Astrocyte of the spinal cord (primary cell): Measurements from ENCODE around the gene DNM3.

ENCODE experiments used
- DNase-seq: peaks from one replicate; pipeline ENCODE4 v3.0.0; 2011; ENCODE audit warnings: low read depth, low spot score
- H3K4me3 ChIP-seq: 2 replicates; pipeline ENCODE4 v1.5.1; 2011; ENCODE audit warnings: low read depth, mild to moderate bottlenecking, low read length, moderate library complexity
- in situ Hi-C: cut with HindIII; loops from 2 replicates; pipeline ENCODE4 v1.10.0; 2017; ENCODE audit warnings: low sequenced_read_pairs
- TF ChIP-seq, protein P1 (sequence below): IDR thresholded peaks from 2 replicates; pipeline ENCODE4 v1.5.1; 2012; ENCODE audit warnings: low read depth, mild to moderate bottlenecking, low read length, inconsistent platforms

Gene DNM3

DNA sequence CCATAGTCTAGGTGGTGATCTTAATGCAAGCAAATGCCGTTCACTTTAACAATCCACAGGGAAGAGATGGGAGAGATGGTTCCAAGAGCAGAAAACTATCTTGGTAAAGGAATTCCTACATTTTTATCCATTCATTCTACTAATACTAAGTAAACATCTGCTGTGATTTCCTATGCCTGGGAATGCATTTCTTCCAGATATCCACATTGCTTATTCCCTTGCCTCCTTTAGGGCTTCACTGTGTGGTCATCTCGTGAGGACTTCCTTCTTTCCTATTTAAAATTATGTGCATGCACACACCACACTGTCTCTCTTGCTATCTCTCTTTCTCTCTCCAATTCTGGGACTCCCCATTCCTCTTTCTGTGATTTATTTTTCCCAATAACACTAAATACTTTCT lies 380.1 kb downstream of the DNM3 start:
- TF ChIP-seq, protein P1, sequence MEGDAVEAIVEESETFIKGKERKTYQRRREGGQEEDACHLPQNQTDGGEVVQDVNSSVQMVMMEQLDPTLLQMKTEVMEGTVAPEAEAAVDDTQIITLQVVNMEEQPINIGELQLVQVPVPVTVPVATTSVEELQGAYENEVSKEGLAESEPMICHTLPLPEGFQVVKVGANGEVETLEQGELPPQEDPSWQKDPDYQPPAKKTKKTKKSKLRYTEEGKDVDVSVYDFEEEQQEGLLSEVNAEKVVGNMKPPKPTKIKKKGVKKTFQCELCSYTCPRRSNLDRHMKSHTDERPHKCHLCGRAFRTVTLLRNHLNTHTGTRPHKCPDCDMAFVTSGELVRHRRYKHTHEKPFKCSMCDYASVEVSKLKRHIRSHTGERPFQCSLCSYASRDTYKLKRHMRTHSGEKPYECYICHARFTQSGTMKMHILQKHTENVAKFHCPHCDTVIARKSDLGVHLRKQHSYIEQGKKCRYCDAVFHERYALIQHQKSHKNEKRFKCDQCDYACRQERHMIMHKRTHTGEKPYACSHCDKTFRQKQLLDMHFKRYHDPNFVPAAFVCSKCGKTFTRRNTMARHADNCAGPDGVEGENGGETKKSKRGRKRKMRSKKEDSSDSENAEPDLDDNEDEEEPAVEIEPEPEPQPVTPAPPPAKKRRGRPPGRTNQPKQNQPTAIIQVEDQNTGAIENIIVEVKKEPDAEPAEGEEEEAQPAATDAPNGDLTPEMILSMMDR, result no peak
- no peak overlapping the region for H3K4me3 ChIP-seq
- DNase-seq, result no peak
- in situ Hi-C loops, result no loop called here

DNA sequence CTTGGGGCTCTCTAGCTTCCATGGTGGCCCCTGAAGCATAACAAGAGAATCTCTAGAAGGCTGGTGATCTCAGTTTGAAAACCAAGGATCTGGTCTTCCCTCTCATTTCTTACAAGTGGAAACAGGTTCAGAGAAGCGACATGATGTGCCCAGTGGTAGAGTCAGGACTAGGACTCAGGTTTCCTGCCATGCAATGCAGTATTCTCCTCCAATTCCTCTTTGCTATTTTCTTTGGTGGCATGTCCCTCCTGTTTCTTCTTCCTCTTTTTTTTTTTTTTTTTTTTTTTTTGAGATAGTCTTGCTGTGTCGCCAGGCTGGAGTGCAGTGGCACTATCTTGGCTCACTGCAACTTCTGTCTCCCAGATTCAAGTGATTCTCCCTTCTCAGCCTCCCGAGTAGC lies 383.6 kb downstream of the DNM3 start:
- DNase-seq, result no peak
- TF ChIP-seq, protein P1, result no peak
- no peak overlapping the region for H3K4me3 ChIP-seq
- in situ Hi-C loops, result no loop called here

DNA sequence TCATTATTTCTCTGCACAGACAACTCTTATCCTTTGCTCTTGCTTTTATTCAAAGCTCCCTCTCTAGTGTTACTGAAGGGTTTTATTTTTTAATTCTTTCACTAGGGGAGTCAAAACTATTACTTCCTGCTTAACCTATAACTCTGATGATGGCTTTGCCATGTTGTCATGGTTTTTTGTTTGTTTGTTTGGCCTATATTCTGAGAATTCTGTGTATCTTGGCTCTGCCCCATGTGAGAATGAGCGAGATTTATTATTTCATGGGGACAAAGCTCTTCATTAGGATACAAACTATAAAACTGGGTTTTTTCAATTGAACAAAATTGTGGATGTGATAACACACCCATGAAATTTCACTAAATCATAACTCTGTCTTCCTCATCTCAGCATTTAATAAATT lies 388.6 kb downstream of the DNM3 start:
- TF ChIP-seq, protein P1, result no peak
- in situ Hi-C loops, result no loop called here
- DNase-seq, result no peak
- no peak overlapping the region for H3K4me3 ChIP-seq

DNA sequence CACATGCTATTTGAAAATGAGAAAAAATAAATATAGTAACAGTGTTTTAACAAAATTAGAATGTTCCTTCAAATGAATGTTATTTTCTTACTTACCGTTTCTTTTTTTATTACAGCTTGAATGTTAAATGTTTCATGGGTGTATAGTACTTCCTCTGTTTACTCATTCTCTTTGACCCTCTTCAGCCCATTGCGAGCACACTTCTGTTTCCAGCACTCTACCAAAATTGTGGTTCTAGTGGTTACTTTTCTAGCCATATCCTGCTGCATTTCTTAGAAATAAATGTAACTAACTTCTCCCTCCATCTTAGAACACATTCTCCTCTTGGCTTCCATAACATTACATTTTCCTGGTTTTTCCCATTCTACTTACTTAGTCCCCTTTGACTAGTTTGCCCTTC lies 389.2 kb downstream of the DNM3 start:
- H3K4me3 ChIP-seq, result no peak overlapping the region
- TF ChIP-seq, protein P1, result no peak
- in situ Hi-C loops, result no loop called here
- DNase-seq, result no peak

DNA sequence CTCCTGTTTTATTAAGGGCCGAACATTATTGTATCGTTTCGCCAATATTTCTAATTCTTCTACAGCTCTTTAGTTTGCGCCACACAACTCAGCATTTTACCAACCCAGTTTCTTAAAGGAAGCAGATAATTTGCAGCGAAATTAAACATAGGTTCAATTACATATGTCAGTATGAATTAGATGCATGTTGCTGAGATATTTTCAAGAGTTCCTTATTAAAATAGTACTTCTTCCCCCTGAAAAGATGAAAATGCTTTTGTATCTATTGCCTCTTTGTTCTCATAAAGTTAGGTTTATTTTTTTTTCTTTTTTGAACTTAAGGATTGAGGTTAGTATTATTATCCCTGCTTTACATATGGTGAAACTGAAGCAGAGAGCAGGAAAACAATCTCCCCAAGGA lies 395.7 kb downstream of the DNM3 start:
- no peak overlapping the region for H3K4me3 ChIP-seq
- in situ Hi-C loops, result no loop called here
- TF ChIP-seq, protein P1, result no peak
- no peak for DNase-seq

DNA sequence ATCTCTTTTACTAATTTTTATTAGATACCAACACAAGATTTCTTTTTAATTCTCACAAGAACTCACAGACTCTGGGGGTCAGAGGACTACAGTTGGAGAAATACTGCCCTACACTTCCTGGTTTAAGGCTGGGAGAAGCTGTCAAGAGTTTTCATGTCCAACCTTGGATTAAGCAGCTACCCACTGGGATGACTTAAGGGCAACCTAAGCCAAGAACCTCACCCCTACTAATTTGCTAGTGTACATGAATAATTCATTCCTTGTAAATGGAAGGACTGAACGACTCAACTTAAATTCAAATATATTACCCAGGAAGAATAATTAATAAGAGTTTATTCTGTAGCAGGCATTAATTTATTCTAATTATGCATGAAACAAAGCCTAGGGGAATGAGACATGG lies 396.9 kb downstream of the DNM3 start:
- H3K4me3 ChIP-seq, result no peak overlapping the region
- TF ChIP-seq, protein P1, result no peak
- in situ Hi-C loops, result no loop called here
- no peak for DNase-seq

DNA sequence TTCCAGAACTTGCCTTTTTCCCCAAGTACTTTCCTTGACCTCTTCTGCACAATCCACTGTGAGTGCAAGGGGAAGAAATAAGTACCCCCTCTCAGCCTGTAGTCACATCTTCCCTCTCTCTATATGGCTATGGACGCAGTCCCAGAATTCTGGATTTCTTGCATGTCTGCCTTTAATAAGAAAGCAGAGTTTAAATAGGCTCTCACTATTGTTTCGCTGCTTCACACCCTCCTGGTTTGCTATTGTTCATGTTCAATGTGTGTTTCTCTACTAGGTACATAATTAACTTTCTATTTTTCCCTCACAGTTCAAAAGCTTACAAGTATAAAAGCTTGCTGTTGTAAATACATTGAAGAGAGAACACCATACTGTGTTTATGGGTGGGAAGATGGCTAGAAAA lies 397.7 kb downstream of the DNM3 start:
- DNase-seq, result no peak
- H3K4me3 ChIP-seq, result no peak overlapping the region
- in situ Hi-C loops, result no loop called here
- TF ChIP-seq, protein P1, result no peak
